ENCODE results near the gene TEX11. TPM values are rescaled to one million over a fixed set of nuclear protein-coding genes. Genes with fewer than 3 reads are reported as not detected.
"Not testable (repeated sequence)": the region's sequence is repeated elsewhere in the genome, so short reads cannot be mapped to it uniquely, and the experiment has no call there.

TEX11 gene
- total and polyA plus RNA-seq, 2 experiments from 2014 or later, result not detected

DNA sequence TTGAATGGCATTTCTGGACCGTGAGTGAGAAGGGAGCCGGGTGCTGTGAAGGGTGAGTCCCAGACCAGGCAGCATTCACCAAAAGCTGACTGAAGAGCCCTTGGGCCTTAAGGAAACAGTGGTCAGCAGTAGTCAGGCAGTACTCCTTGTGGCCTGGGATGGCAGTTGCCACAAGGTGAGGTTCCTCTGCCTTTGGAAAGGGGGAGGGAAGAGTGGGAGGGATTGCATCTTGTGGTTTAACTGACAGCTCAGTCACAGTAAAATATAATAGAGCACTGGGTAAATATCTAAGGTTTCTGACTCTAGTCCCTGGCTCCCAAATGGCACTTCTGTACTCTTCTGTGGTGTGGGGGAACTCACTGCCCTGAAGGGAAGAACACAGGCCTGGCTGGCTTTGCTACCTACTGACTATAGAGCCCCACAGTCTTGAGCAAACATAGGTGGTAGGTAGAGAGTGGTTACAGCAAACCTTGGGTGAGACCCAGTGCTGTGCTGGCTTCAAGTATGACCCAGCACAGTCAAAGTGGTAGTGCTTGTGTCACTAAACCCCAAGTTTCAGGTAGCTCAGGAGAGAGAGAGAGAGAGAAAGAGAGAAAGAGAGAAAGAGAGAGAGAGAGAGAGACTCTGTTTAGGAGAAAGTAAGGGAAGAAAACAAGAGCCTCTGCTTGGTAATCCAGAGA is 154.2 kb downstream of the TEX11 start:
- in situ Hi-C loops (cut with MboI), result loop anchor here (25.0 kb wide), 2 partner anchors 208 to 433 kb away; no protein-coding TSS in a partner anchor
- Histone ChIP-seq H3K4me1 (ENCODE audit: insufficient read depth) (no peaks in the 10 kb centered on the region), H3K9ac (no peak overlapping the region), H3K9me2 (ENCODE audit: insufficient read depth) (no peaks in the 10 kb centered on the region), H3K36me3 (ENCODE audit: low read depth) (no peaks in the 10 kb centered on the region), H3K9me3 (ENCODE audit: low read depth) (no peaks in the 10 kb centered on the region), H2AFZ (no peak overlapping the region), H3K27me3 (replicated peaks; ENCODE audit: insufficient read depth) (no peaks in the 10 kb centered on the region), H3K27ac (no peak overlapping the region), H3K79me2 (ENCODE audit: insufficient read depth) (no peaks in the 10 kb centered on the region), H3K4me2 (ENCODE audit: unreplicated experiment) (no peak overlapping the region), H4K20me1 (ENCODE audit: insufficient read depth) (no peaks in the 10 kb centered on the region), H3F3A (ENCODE audit: insufficient read depth) (no peaks in the 10 kb centered on the region), H3K4me3 (no peak overlapping the region)
- no peak for DNase-seq
- WGBS, 2 experiments (ENCODE audit: low coverage in 1 of 2, low lambda C conversion rate in 2 of 2, missing lambda C conversion rate in 2 of 2), result 23 to 30% methylated on average over 2 of the region's 2 CpGs
- TF ChIP-seq EZH2phosphoT487 (IDR thresholded peaks at IDR 0.05; ENCODE audit: insufficient read depth, low read depth), result no peak
- TF ChIP-seq EZH2 (IDR thresholded peaks at IDR 0.05; ENCODE audit: insufficient read depth, poor library complexity, severe bottlenecking), result no peak

- H3K4me2 ChIP-seq (ENCODE audit: unreplicated experiment); H3K4me1 ChIP-seq (ENCODE audit: insufficient read depth); H2AFZ ChIP-seq; H3K79me2 ChIP-seq (ENCODE audit: insufficient read depth); H3K27ac ChIP-seq; H3K4me3 ChIP-seq; H3K27me3 ChIP-seq (replicated peaks; ENCODE audit: insufficient read depth); H3K9ac ChIP-seq; H3K9me2 ChIP-seq (ENCODE audit: insufficient read depth); H4K20me1 ChIP-seq (ENCODE audit: insufficient read depth); H3K9me3 ChIP-seq (ENCODE audit: low read depth); DNase-seq; H3K36me3 ChIP-seq (ENCODE audit: low read depth); H3F3A ChIP-seq (ENCODE audit: insufficient read depth); in situ Hi-C loops (cut with MboI): not testable (repeated sequence)
- 62 to 81% methylated on average over 3 to 5 of the region's 5 CpGs for WGBS, 2 experiments (ENCODE audit: low coverage in 1 of 2, low lambda C conversion rate in 2 of 2, missing lambda C conversion rate in 2 of 2)
These were observed 174.7 kb downstream of the TEX11 start for GRCh38 chrX:70733774-70734173.

DNA sequence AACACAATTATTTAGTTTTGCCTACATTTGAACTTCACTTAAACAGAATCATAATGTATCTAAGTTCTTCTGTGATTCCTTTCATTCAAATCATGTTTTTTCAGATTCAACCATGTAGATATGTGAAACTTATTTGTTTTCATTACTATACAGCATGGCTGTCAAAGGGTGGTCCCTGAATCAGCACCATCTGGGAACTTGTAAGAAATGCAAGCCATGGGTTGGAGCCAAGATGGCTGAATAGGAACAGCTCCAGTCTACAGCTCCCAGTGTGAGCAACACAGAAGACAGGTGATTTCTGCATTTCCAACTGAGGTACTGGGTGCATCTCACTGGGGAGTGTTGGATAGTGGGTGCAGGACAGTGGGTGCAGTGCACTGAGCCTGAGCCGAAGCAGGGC is 180.6 kb downstream of the TEX11 start:
- H3K36me3 ChIP-seq (ENCODE audit: low read depth); H3K9ac ChIP-seq; H3F3A ChIP-seq (ENCODE audit: insufficient read depth); in situ Hi-C loops (cut with MboI); H3K4me1 ChIP-seq (ENCODE audit: insufficient read depth); H3K4me2 ChIP-seq (ENCODE audit: unreplicated experiment); H3K9me2 ChIP-seq (ENCODE audit: insufficient read depth); H3K27ac ChIP-seq; H4K20me1 ChIP-seq (ENCODE audit: insufficient read depth); H3K9me3 ChIP-seq (ENCODE audit: low read depth); H3K4me3 ChIP-seq; DNase-seq; H2AFZ ChIP-seq; H3K27me3 ChIP-seq (replicated peaks; ENCODE audit: insufficient read depth); H3K79me2 ChIP-seq (ENCODE audit: insufficient read depth): not testable (repeated sequence)
- WGBS, 2 experiments (ENCODE audit: low coverage in 1 of 2, low lambda C conversion rate in 2 of 2, missing lambda C conversion rate in 2 of 2), result 8 to 40% methylated on average over 1 of the region's 1 CpG

DNA sequence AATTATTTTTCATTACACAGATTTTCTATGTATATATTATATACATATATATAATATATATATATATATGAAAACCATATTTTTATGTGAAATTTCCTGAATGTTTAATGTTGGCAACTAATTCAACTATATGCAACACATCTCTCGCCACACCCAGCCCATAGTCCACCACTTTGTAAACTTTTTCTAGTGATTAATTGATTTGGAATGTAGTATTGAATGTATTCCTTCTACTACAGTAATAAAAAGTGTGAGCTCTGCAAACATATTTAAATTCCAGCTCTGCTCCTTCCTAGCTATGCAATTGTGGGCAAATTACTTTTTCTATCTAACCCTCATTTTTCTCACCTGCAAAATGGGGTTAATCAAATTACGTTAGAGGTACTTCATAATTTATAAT is 187.8 kb downstream of the TEX11 start:
- H4K20me1 ChIP-seq (ENCODE audit: insufficient read depth), result no peaks in the 10 kb centered on the region
- no peak overlapping the region for H3K4me3 ChIP-seq
- H3K27ac ChIP-seq, result no peak overlapping the region
- no peaks in the 10 kb centered on the region for H3F3A ChIP-seq (ENCODE audit: insufficient read depth)
- H3K4me2 ChIP-seq (ENCODE audit: unreplicated experiment), result no peak overlapping the region
- no peaks in the 10 kb centered on the region for H3K9me2 ChIP-seq (ENCODE audit: insufficient read depth)
- H3K4me1 ChIP-seq (ENCODE audit: insufficient read depth), result no peaks in the 10 kb centered on the region
- H3K27me3 ChIP-seq (replicated peaks; ENCODE audit: insufficient read depth), result no peaks in the 10 kb centered on the region
- in situ Hi-C loops (cut with MboI), result no loop called here
- DNase-seq, result peak; percentile 4
- no peak overlapping the region for H3K9ac ChIP-seq
- no peaks in the 10 kb centered on the region for H3K79me2 ChIP-seq (ENCODE audit: insufficient read depth)
- H3K36me3 ChIP-seq (ENCODE audit: low read depth), result no peaks in the 10 kb centered on the region
- 7 to 16% methylated on average over 2 of the region's 2 CpGs for WGBS, 2 experiments (ENCODE audit: low coverage in 1 of 2, low lambda C conversion rate in 2 of 2, missing lambda C conversion rate in 2 of 2)
- TF ChIP-seq EZH2 (IDR thresholded peaks at IDR 0.05; ENCODE audit: insufficient read depth, poor library complexity, severe bottlenecking) (no peak), EZH2phosphoT487 (IDR thresholded peaks at IDR 0.05; ENCODE audit: insufficient read depth, low read depth) (no peak)
- no peaks in the 10 kb centered on the region for H3K9me3 ChIP-seq (ENCODE audit: low read depth)
- H2AFZ ChIP-seq, result no peak overlapping the region

DNA sequence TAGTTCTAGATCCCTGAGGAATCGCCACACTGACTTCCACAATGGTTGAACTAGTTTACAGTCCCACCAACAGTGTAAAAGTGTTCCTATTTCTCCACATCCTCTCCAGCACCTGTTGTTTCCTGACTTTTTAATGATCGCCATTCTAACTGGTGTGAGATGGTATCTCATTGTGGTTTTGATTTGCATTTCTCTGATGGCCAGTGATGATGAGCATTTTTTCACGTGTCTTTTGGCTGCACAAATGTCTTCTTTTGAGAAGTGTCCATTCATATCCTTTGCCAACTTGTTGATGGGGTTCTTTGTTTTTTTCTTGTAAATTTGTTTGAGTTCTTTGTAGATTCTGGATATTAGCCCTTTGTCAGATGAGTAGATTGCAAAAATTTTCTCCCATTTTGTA is 197.2 kb downstream of the TEX11 start:
- H3K4me3 ChIP-seq; H3K9me2 ChIP-seq (ENCODE audit: insufficient read depth); in situ Hi-C loops (cut with MboI); H3K79me2 ChIP-seq (ENCODE audit: insufficient read depth); H2AFZ ChIP-seq; H3K36me3 ChIP-seq (ENCODE audit: low read depth); H3F3A ChIP-seq (ENCODE audit: insufficient read depth); H3K27me3 ChIP-seq (replicated peaks; ENCODE audit: insufficient read depth); H3K4me1 ChIP-seq (ENCODE audit: insufficient read depth); H4K20me1 ChIP-seq (ENCODE audit: insufficient read depth); H3K9me3 ChIP-seq (ENCODE audit: low read depth); H3K4me2 ChIP-seq (ENCODE audit: unreplicated experiment); DNase-seq; H3K27ac ChIP-seq; H3K9ac ChIP-seq: not testable (repeated sequence)
- 0 to 40% methylated on average over 1 to 2 of the region's 3 CpGs for WGBS, 2 experiments (ENCODE audit: low coverage in 1 of 2, low lambda C conversion rate in 2 of 2, missing lambda C conversion rate in 2 of 2)

Measured in GM23248 (cell line).